Astrocyte (in vitro differentiated cells and primary cell): ENCODE data around the gene CCR8. TPM values are rescaled to one million over a fixed set of nuclear protein-coding genes. Genes with fewer than 3 reads are reported as not detected.

Experiments
- DNase-seq: peaks from one replicate; pipeline ENCODE4 v3.0.0-alpha.2; 2010; ENCODE audit warnings: low read depth
- FAIRE-seq: peaks from 2 replicates; lab custom pipeline; 2011; peaks lifted over from hg19 to GRCh38; lab: Jason Lieb, UNC
- H2AFZ ChIP-seq: 2 replicates; pipeline ENCODE4 v1.6.0; 2012; ENCODE audit warnings: low read depth, low read length, inconsistent platforms
- H3K27ac ChIP-seq: 2 replicates; pipeline ENCODE4 v1.5.1; 2011; ENCODE audit warnings: low read depth, low read length, inconsistent platforms
- H3K27me3 ChIP-seq: 2 replicates; pipeline ENCODE4 v1.6.0; 2011; ENCODE audit warnings: low read length, inconsistent platforms; ENCODE audit not compliant: insufficient read depth
- H3K36me3 ChIP-seq: 2 replicates; pipeline ENCODE4 v1.5.1; 2011; ENCODE audit warnings: low read length, inconsistent platforms; ENCODE audit not compliant: insufficient read depth
- H3K4me1 ChIP-seq: 2 replicates; pipeline ENCODE4 v1.5.1; 2011; ENCODE audit warnings: low read length, inconsistent platforms; ENCODE audit not compliant: insufficient read depth
- H3K4me2 ChIP-seq: 2 replicates; pipeline ENCODE4 v1.6.0; 2012; ENCODE audit warnings: low read length, inconsistent platforms
- H3K4me3 ChIP-seq: 2 replicates; pipeline ENCODE4 v1.5.1; 2011; ENCODE audit warnings: low read depth, mild to moderate bottlenecking, low read length, inconsistent platforms; ENCODE audit not compliant: insufficient read depth
- H3K79me2 ChIP-seq: 2 replicates; pipeline ENCODE4 v1.6.0; 2012; ENCODE audit warnings: mild to moderate bottlenecking, low read length, inconsistent platforms; ENCODE audit not compliant: insufficient read depth
- H3K9ac ChIP-seq: 2 replicates; pipeline ENCODE4 v1.6.0; 2012; ENCODE audit warnings: mild to moderate bottlenecking, low read length, inconsistent platforms
- H3K9me3 ChIP-seq: 2 replicates; pipeline ENCODE4 v1.5.1; 2012; ENCODE audit warnings: low read depth, mild to moderate bottlenecking, low read length, inconsistent platforms; ENCODE audit not compliant: insufficient read depth
- H4K20me1 ChIP-seq: 2 replicates; pipeline ENCODE4 v1.6.0; 2012; ENCODE audit warnings: low read length, inconsistent platforms; ENCODE audit not compliant: insufficient read depth
- H3K27ac Mint-ChIP-seq: one replicate; pipeline ENCODE4 v1.8.0; 2021; ENCODE audit warnings: mild to moderate bottlenecking, mixed read lengths; ENCODE audit not compliant: unreplicated experiment
- H3K27me3 Mint-ChIP-seq: one replicate; pipeline ENCODE4 v1.8.0; 2021; ENCODE audit warnings: low read depth, mixed read lengths; ENCODE audit not compliant: unreplicated experiment
- H3K36me3 Mint-ChIP-seq: one replicate; pipeline ENCODE4 v1.8.0; 2021; ENCODE audit warnings: low read depth, mixed read lengths; ENCODE audit not compliant: unreplicated experiment
- H3K4me1 Mint-ChIP-seq: one replicate; pipeline ENCODE4 v1.8.0; 2021; ENCODE audit warnings: low read depth, mixed read lengths; ENCODE audit not compliant: unreplicated experiment
- H3K4me3 Mint-ChIP-seq: one replicate; pipeline ENCODE4 v1.8.0; 2021; ENCODE audit warnings: mild to moderate bottlenecking, moderate library complexity, mixed read lengths; ENCODE audit not compliant: unreplicated experiment
- H3K9me3 Mint-ChIP-seq: one replicate; pipeline ENCODE4 v1.8.0; 2021; ENCODE audit warnings: mild to moderate bottlenecking, mixed read lengths; ENCODE audit not compliant: unreplicated experiment
- CTCF ChIP-seq: IDR thresholded peaks from 2 replicates; pipeline ENCODE4 v1.5.1; 2011; ENCODE audit warnings: low read depth, mild to moderate bottlenecking, inconsistent platforms, low read length, moderate library complexity; ENCODE audit not compliant: insufficient read depth
- EZH2 ChIP-seq: IDR thresholded peaks from 2 replicates; pipeline ENCODE4 v1.6.1; 2012; ENCODE audit warnings: mild to moderate bottlenecking, low read length, inconsistent platforms; ENCODE audit not compliant: insufficient read depth
- total RNA-seq: library from RNA; stranded (reverse); gene quantifications from 2 replicates; pipeline ENCODE4 v1.2.1, GENCODE V29; 2021

CCR8 gene
- total RNA-seq, 1 donor from 2014 or later = not detected

DNA sequence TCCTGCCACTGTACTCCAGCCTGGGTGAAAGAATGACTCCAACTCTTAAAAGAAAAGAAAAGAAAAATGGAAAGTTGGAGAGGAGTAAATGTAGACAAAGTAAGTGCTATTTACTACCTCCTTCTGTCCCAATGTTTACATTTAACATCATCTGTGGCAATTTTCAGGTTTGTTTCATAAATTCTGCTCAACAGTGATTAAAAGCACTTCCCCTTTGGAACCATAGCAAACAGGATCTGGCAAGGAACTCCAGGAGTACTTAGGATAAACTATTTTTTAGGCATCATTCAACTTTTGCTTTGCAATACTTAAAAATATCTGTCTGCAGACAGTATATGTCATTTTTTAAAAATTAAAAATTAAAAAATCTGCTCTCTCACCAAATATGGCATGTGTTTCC is 44.2 kb upstream of the CCR8 start:
- peaks cover 8% of the 10 kb centered on the region for H3K27me3 Mint-ChIP-seq
- no peak overlapping the region for H3K4me3 Mint-ChIP-seq

DNA sequence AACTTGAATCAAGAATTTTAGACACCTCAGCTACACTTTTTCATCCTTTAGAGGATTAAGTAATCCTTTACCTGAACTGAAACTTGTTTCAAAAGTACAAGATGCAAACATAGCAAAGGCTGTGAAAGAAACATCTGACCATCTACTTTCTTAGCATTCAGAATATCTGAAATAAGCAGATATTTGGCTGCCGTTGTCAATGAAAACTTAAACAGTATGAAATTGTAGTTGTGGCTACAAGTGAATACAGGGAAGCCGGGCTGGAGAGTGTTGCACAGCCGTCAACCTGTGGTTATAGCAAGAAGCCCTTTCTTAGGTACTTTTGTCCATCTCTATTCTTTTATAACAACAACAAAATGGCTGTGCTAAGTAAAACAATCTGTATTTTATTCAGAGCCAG is 42.7 kb upstream of the CCR8 start:
- Histone ChIP-seq H2AFZ (no peak overlapping the region), H3K27ac (no peak overlapping the region), H3K9me3 (no peaks in the 10 kb centered on the region), H3K79me2 (no peaks in the 10 kb centered on the region), H3K4me2 (no peak overlapping the region), H3K4me1 (no peaks in the 10 kb centered on the region), H3K9ac (no peak overlapping the region), H3K36me3 (no peaks in the 10 kb centered on the region), H3K4me3 (no peak overlapping the region), H3K27me3 (no peaks in the 10 kb centered on the region), H4K20me1 (no peaks in the 10 kb centered on the region)
- no peak for FAIRE-seq
- DNase-seq = no peak
- no peak overlapping the region for H3K4me3 Mint-ChIP-seq
- H3K27ac Mint-ChIP-seq = no peak overlapping the region
- H3K9me3 Mint-ChIP-seq = peaks cover 1% of the 10 kb centered on the region
- no peaks in the 10 kb centered on the region for H3K36me3 Mint-ChIP-seq
- peaks cover 8% of the 10 kb centered on the region for H3K27me3 Mint-ChIP-seq
- TF ChIP-seq CTCF (no peak), EZH2 (no peak)
- H3K4me1 Mint-ChIP-seq = peaks cover 7% of the 10 kb centered on the region

More for the DNA sequence above, 44.2 kb upstream of the CCR8 start:
- Histone ChIP-seq H3K27me3 (no peaks in the 10 kb centered on the region), H3K79me2 (no peaks in the 10 kb centered on the region), H2AFZ (no peak overlapping the region), H3K4me3 (no peak overlapping the region), H3K4me2 (no peak overlapping the region), H3K27ac (no peak overlapping the region), H3K36me3 (no peaks in the 10 kb centered on the region), H4K20me1 (no peaks in the 10 kb centered on the region), H3K4me1 (no peaks in the 10 kb centered on the region), H3K9me3 (no peaks in the 10 kb centered on the region), H3K9ac (no peak overlapping the region)
- TF ChIP-seq CTCF (no peak), EZH2 (no peak)
- DNase-seq (no peak), FAIRE-seq (no peak)
- Mint-ChIP-seq H3K27ac (no peak overlapping the region), H3K9me3 (peaks cover 1% of the 10 kb centered on the region), H3K36me3 (no peaks in the 10 kb centered on the region), H3K4me1 (peaks cover 5% of the 10 kb centered on the region)

GRCh38 chr3:39287216-39288164 is 42.0 kb upstream of the CCR8 start:
- DNase-seq = no peak
- H3K4me1 ChIP-seq = no peaks in the 10 kb centered on the region
- no peaks in the 10 kb centered on the region for H3K36me3 ChIP-seq
- no peak overlapping the region for H2AFZ ChIP-seq
- TF ChIP-seq EZH2 = no peak
- TF ChIP-seq CTCF = no peak
- Mint-ChIP-seq H3K27ac (no peak overlapping the region), H3K9me3 (peaks cover 4% of the 10 kb centered on the region), H3K27me3 (peaks cover 4% of the 10 kb centered on the region), H3K36me3 (no peaks in the 10 kb centered on the region), H3K4me3 (no peak overlapping the region), H3K4me1 (peaks cover 7% of the 10 kb centered on the region)
- H3K27ac ChIP-seq = no peak overlapping the region
- no peak overlapping the region for H3K9ac ChIP-seq
- no peaks in the 10 kb centered on the region for H3K9me3 ChIP-seq
- H3K79me2 ChIP-seq = no peaks in the 10 kb centered on the region
- H3K4me3 ChIP-seq = no peak overlapping the region
- no peak overlapping the region for H3K4me2 ChIP-seq
- H3K27me3 ChIP-seq = no peaks in the 10 kb centered on the region
- no peak for FAIRE-seq
- H4K20me1 ChIP-seq = no peaks in the 10 kb centered on the region
